Effector CD8-positive, alpha-beta T cell (primary cell): ENCODE data around the gene PLD5.
"Not testable (repeated sequence)": the region's sequence is repeated elsewhere in the genome, so short reads cannot be mapped to it uniquely, and the experiment has no call there.

Source experiments
- DNase-seq: peaks from one replicate; lab custom pipeline; 2025; lab: John Stamatoyannopoulos, UW

PLD5 gene

DNA sequence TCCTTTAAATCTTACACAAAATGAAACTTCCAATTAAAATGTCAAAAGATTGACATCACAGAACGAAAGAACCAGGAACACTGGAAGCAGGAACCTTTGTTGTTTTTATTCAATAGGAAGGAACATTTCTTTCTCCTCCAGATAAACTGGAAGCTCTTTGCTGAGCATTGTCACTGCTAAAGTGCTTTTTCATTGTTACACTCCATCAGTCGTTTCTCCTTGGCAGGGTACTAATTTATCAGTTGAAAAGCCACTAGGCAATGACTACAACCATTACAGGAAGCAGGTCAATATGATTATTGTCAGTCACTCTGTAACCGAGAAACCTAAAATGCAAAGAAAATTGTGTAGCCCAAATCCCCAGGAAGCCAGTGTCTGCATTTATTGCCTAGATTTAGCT, 362.4 kb downstream of the PLD5 start:
- no peak for DNase-seq

- no peak for DNase-seq
Measured at GRCh38 chr1:242147096-242147976, 377.2 kb downstream of the PLD5 start.

DNA sequence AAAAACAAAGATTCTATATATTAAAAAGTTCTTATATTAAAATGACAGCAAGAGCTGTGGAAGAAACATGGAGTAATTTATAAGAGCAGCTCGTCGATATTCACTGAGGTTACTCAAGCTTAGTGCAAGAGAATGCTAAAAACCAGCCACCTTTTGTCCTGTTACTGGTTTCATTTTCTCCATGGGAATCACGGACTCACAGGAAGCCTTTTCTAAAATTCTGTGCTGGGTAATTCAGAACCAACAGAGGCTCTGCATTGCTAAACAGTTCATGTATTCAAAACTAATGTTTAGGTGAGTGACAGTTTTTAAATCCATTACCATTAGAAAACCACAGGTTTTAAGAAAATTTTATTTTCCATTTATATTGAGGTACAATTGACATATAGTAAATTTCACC, 377.8 kb downstream of the PLD5 start:
- no peak for DNase-seq

- no peak for DNase-seq
Measured at GRCh38 chr1:242140836-242141235, 383.7 kb downstream of the PLD5 start.

- DNase-seq = no peak
Measured at GRCh38 chr1:242139986-242140385, 384.5 kb downstream of the PLD5 start.

GRCh38 chr1:242139442-242139841, 385.1 kb downstream of the PLD5 start:
- no peak for DNase-seq

- DNase-seq = no peak
Measured at GRCh38 chr1:242133796-242134195, 390.7 kb downstream of the PLD5 start.

GRCh38 chr1:242133351-242133750, 391.1 kb downstream of the PLD5 start:
- no peak for DNase-seq

GRCh38 chr1:242132121-242132817, 392.2 kb downstream of the PLD5 start:
- DNase-seq = no peak

DNA sequence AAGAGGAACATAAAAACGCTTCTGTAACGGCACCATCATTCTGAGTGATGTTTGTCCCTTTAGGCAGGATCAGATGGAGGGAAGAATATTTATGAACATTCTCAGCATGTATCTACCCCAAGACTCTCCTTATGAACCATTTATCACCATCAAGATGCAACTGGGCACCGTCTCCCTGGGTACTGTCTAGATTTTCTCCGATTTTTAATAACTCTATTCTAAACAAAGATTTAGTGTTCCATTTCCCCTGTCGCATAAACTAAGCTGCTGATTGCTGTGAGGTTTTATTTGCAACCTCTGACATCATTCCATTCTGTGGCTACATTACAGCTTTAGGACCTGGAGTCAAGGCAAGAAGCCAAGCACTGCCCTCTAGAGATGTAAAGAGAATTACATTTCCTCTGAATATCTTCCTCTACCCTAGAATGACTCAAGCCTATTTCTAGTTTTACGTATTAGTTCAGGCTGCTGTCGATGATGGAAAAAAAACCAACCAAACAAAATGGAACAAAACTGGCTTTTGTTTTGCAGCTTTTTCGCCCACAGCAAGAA, 395.5 kb downstream of the PLD5 start:
- DNase-seq = no peak

- no peak for DNase-seq
Measured at GRCh38 chr1:242120432-242120831, 404.1 kb downstream of the PLD5 start.

DNA sequence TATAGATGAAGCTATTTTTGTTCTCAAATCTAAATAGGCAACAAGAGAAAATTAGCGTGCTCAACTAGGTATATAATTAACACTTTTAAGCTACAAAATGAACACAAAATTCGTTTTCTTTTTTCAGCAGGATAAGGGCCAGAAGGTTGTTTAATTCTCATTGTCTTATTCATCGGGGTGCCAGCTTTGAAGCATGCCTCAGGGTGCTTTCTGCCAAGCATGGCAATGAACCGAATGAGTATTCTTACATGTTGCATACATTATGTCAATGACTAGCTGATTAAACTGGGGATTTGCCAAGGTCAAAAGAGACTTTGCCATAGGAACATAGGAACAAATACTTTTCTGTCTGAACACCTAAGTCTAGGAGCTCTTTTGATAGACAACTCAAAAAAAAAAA, 423.6 kb downstream of the PLD5 start:
- no peak for DNase-seq

DNA sequence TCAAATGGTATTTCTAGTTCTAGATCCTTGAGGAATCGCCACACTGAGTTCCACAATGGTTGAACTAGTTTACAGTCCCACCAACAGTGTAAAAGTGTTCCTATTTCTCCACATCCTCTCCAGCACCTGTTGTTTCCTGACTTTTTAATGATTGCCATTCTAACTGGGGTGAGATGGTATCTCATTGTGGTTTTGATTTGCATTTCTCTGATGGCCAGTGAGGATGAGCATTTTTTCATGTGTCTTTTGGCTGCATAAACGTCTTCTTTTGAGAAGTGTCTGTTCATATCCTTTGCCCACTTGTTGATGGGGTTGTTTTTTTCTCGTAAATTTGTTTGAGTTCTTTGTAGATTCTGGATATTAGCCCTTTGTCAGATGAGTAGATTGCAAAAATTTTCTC, 427.2 kb downstream of the PLD5 start:
- DNase-seq = not testable (repeated sequence)

- DNase-seq = no peak
Measured at GRCh38 chr1:242093116-242093515, 431.4 kb downstream of the PLD5 start.

GRCh38 chr1:242089911-242090310, 434.6 kb downstream of the PLD5 start:
- DNase-seq = no peak

GRCh38 chr1:242088875-242089274, 435.6 kb downstream of the PLD5 start:
- DNase-seq = no peak

DNA sequence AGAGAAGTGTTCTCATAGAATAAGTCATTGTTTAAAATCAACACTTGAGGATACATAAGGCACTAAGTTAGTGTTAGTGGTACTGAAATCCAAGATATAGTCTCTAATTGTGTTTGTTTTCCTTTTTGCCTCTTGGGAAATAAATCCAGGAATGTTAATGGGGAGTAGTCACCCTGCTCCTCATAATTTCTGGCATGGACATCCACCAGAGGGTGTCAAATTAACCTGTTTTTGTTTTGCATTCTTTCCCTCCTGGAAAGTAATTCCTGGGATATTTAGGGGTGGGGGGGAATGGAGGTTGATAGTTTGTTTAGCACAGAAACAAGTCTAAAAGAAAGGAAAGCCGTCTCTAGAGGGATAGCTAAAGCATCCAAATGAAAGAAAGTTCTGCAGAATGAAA, 437.8 kb downstream of the PLD5 start:
- no peak for DNase-seq

GRCh38 chr1:242086093-242086492, 438.4 kb downstream of the PLD5 start:
- no peak for DNase-seq

DNA sequence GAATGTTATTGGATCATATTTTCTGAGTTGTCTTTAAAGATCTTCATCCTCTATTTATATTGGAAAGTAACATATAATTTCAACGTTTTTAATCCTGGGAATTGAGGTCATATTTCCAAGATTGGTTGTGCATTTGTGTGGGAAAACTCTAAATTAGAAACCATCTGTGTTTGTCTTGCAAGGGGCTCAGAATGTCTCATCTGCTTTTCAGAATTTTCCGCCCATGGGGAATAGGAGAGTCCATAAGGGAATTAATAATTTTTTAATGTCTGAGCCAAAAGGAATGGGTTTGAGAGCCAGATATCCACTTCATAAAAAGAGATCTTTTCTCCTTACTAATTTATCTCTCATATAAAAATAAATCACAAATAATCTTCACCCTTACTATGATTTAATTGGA, 440.8 kb downstream of the PLD5 start:
- DNase-seq = no peak

GRCh38 chr1:242081446-242081845, 443.1 kb downstream of the PLD5 start:
- no peak for DNase-seq

- DNase-seq = no peak
Measured at GRCh38 chr1:242065813-242066212, 458.7 kb downstream of the PLD5 start.

GRCh38 chr1:242062271-242062670, 462.2 kb downstream of the PLD5 start:
- DNase-seq = no peak

- DNase-seq = no peak
Measured at GRCh38 chr1:242059976-242060375, 464.5 kb downstream of the PLD5 start.
